ENCODE data around the gene PLCH1. TPM values are rescaled to one million over a fixed set of nuclear protein-coding genes. Genes with fewer than 3 reads are reported as not detected.

The PLCH1 gene
- total and polyA plus RNA-seq, 3 experiments from 2014 or later, result not detected

DNA sequence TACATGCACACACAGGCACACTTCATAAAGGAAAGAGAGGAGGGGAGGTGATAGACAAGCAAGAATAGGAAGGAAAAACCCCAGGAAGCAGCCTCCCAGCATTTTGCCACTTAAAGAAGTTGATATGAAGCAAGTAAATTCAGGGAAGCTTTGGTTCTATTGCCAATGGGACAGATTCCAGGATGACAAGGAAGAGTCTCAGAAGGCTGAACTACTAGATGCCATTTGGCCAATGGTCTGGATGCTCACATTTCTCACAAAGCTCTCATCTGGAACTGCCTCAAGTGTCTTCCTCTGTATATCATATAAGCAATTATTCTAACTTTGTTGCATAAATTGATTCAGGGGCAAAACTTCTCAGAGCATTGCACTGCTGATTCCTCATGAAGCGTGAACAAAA is 372.6 kb downstream of the PLCH1 start:
- H3K9me3 Mint-ChIP-seq, result peaks cover 0 to 7% (median 2%) of the 10 kb centered on the region in 5 donors
- H3K36me3 Mint-ChIP-seq, result no peaks in the 10 kb centered on the region
- H3K4me3 ChIP-seq (ENCODE audit: low read length), result no peak overlapping the region
- no peak overlapping the region for H3K27ac Mint-ChIP-seq
- no peak for DNase-seq
- H3K4me1 ChIP-seq (ENCODE audit: insufficient read depth, low read length), result no peaks in the 10 kb centered on the region
- ChIA-PET CTCF (no interaction called here), POLR2A (no interaction called here)
- H3K27me3 ChIP-seq (ENCODE audit: insufficient read depth, low read length, poor library complexity, severe bottlenecking), result no peaks in the 10 kb centered on the region
- no peak overlapping the region for H3K27ac ChIP-seq (ENCODE audit: low read depth, low read length)
- H3K27me3 Mint-ChIP-seq, result no peaks in the 10 kb centered on the region
- H3K36me3 ChIP-seq (ENCODE audit: insufficient read depth, low read length), result no peaks in the 10 kb centered on the region
- no peaks in the 10 kb centered on the region for H3K9me3 ChIP-seq (ENCODE audit: low read length)
- H3K4me3 Mint-ChIP-seq, result no peak overlapping the region
- H3K4me1 Mint-ChIP-seq, result no peaks in the 10 kb centered on the region

DNA sequence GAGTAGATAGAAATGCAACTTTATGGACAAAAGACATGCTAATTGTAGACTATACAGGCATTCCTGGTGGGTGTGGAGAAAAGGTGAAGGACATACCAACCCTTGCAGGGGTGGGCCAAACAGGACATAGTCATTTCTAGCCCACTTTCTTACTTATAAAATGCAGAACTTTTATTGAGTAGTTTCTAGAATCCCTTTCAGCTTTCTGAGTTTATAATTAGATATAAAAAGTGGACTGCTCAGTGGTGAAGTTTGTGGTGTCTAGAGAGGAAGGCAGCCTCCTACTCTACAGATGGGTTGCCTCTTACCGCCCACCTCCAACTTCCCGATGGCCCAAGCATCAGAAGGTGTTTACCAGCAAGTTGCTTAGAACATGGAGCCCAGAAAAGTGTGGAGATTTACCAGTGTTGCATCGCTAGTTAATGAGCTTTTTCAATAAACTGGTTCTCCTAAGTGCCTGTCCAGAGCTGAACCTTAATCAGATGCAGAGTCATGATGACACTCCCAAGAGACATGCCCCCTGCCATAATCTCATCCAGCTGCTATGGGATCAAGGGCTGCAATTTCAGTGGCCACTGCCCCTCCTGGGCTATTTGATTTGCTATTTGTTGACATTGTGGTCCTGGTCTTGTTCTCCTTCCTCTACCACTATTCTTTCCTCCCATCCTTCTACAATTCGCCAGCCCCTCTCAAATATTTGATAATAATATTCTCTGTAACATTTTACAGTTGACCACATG is 373.9 kb downstream of the PLCH1 start:
- no peaks in the 10 kb centered on the region for H3K27me3 ChIP-seq (ENCODE audit: insufficient read depth, low read length, poor library complexity, severe bottlenecking)
- H3K9me3 Mint-ChIP-seq, result peaks cover 0 to 7% (median 2%) of the 10 kb centered on the region in 5 donors
- H3K4me3 ChIP-seq (ENCODE audit: low read length), result no peak overlapping the region
- ChIA-PET CTCF (no interaction called here), POLR2A (no interaction called here)
- no peaks in the 10 kb centered on the region for H3K4me1 Mint-ChIP-seq
- no peak overlapping the region for H3K27ac ChIP-seq (ENCODE audit: low read depth, low read length)
- DNase-seq, result no peak
- no peaks in the 10 kb centered on the region for H3K4me1 ChIP-seq (ENCODE audit: insufficient read depth, low read length)
- H3K4me3 Mint-ChIP-seq, result no peak overlapping the region
- H3K36me3 Mint-ChIP-seq, result no peaks in the 10 kb centered on the region
- no peaks in the 10 kb centered on the region for H3K36me3 ChIP-seq (ENCODE audit: insufficient read depth, low read length)
- no peaks in the 10 kb centered on the region for H3K9me3 ChIP-seq (ENCODE audit: low read length)
- no peaks in the 10 kb centered on the region for H3K27me3 Mint-ChIP-seq
- H3K27ac Mint-ChIP-seq, result no peak overlapping the region

DNA sequence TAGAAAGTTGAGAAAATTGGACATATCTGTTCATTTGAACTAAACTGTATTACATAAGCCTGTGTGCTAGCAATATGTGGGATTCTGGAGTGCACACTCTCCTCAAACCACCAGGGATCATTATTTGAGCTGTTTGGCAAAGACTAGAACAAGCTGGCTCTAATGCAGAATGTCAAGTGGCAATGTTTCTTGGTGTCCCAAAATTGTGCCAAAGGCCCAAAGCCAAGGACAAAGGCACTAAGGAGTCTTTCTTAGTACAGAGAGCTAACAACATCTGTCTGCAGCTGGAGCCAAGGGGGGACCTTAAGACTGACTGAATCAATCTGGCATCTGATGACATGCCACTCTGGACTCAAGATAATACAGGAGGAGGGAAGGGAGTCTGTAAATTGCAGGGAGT is 374.7 kb downstream of the PLCH1 start:
- Mint-ChIP-seq H3K36me3 (no peaks in the 10 kb centered on the region), H3K4me3 (no peak overlapping the region), H3K27ac (no peak overlapping the region), H3K4me1 (no peaks in the 10 kb centered on the region), H3K9me3 (peaks cover 0 to 9% (median 4%) of the 10 kb centered on the region in 5 donors), H3K27me3 (no peaks in the 10 kb centered on the region)
- ChIA-PET CTCF (no interaction called here), POLR2A (no interaction called here)
- no peak for DNase-seq
- Histone ChIP-seq H3K27ac (ENCODE audit: low read depth, low read length) (no peak overlapping the region), H3K27me3 (ENCODE audit: insufficient read depth, low read length, poor library complexity, severe bottlenecking) (no peaks in the 10 kb centered on the region), H3K4me1 (ENCODE audit: insufficient read depth, low read length) (no peaks in the 10 kb centered on the region), H3K9me3 (ENCODE audit: low read length) (no peaks in the 10 kb centered on the region), H3K4me3 (ENCODE audit: low read length) (no peak overlapping the region), H3K36me3 (ENCODE audit: insufficient read depth, low read length) (no peaks in the 10 kb centered on the region)

DNA sequence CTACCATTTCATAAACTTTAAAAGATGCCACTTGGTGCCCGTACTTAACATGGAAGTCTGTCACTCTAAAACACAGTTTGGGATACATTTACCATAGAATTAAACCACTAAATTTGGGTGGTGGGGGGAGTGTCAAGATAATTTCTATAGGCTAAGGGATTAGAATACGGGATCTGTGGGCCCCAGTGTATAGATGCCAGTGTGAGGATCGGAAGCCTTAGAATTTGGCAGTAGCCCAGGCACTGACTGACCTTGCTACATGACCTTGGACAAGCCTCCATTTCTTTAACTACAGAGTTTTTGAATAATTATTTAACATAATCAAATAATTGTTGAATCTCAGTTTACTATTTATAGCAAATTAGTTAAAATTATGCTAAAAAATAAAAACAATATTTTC is 375.1 kb downstream of the PLCH1 start:
- H3K4me3 Mint-ChIP-seq, result no peak overlapping the region
- H3K4me1 ChIP-seq (ENCODE audit: insufficient read depth, low read length), result no peaks in the 10 kb centered on the region
- H3K27me3 Mint-ChIP-seq, result no peaks in the 10 kb centered on the region
- H3K27ac ChIP-seq (ENCODE audit: low read depth, low read length), result no peak overlapping the region
- no peak overlapping the region for H3K27ac Mint-ChIP-seq
- H3K9me3 Mint-ChIP-seq, result peaks cover 4 to 14% (median 7%) of the 10 kb centered on the region in 5 donors
- POLR2A ChIA-PET, result no interaction called here
- no peaks in the 10 kb centered on the region for H3K36me3 ChIP-seq (ENCODE audit: insufficient read depth, low read length)
- H3K9me3 ChIP-seq (ENCODE audit: low read length), result no peaks in the 10 kb centered on the region
- H3K36me3 Mint-ChIP-seq, result peaks cover 0 to 4% (median 0%) of the 10 kb centered on the region in 3 donors
- no peak for DNase-seq
- H3K27me3 ChIP-seq (ENCODE audit: insufficient read depth, low read length, poor library complexity, severe bottlenecking), result no peaks in the 10 kb centered on the region
- H3K4me3 ChIP-seq (ENCODE audit: low read length), result no peak overlapping the region
- H3K4me1 Mint-ChIP-seq, result no peaks in the 10 kb centered on the region
- CTCF ChIA-PET, result no interaction called here

DNA sequence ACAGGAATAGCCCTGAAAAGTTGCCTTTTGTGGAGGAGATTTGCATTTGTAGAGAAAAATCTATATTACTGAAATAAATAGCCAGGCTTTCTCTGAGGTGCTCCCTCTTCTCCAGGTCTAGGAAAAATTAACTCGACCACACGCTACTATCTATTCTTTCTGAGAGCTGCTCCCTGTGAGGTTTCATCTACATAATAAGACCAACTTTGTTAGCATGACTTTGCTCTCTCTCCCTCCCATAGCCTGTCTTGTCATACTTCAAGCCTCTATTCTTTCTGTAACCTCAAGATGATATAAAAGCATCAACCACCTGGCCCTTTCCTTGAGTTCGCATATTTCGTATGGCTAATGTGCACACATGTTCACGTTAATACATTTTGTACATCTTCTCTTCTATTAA is 375.6 kb downstream of the PLCH1 start:
- ChIA-PET POLR2A (no interaction called here), CTCF (no interaction called here)
- no peak overlapping the region for H3K4me3 ChIP-seq (ENCODE audit: low read length)
- Mint-ChIP-seq H3K9me3 (peaks cover 5 to 17% (median 8%) of the 10 kb centered on the region in 5 donors), H3K36me3 (peaks cover 0 to 4% (median 0%) of the 10 kb centered on the region in 3 donors), H3K27me3 (no peaks in the 10 kb centered on the region), H3K4me1 (no peaks in the 10 kb centered on the region), H3K27ac (no peak overlapping the region), H3K4me3 (no peak overlapping the region)
- no peaks in the 10 kb centered on the region for H3K4me1 ChIP-seq (ENCODE audit: insufficient read depth, low read length)
- no peaks in the 10 kb centered on the region for H3K9me3 ChIP-seq (ENCODE audit: low read length)
- H3K27me3 ChIP-seq (ENCODE audit: insufficient read depth, low read length, poor library complexity, severe bottlenecking), result no peaks in the 10 kb centered on the region
- H3K36me3 ChIP-seq (ENCODE audit: insufficient read depth, low read length), result no peaks in the 10 kb centered on the region
- no peak overlapping the region for H3K27ac ChIP-seq (ENCODE audit: low read depth, low read length)
- no peak for DNase-seq

DNA sequence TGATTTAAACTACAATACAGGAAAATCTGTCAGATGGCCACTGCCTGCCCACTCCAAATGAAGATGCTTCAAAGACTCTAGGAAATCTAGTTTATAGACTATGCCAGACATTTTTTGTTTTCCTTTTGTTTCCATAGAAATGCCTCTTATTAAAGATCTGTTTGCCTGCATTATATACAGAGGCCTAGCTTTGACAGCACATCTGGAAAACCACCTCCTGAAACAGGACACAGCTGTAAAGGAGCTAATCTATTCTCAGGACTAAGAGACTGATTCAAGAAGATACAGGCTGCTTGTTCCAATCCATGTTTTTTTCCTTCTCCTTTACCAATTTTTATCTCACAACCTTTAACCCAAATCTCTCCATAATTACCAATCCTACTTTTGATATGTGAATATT is 376.1 kb downstream of the PLCH1 start:
- no peaks in the 10 kb centered on the region for H3K9me3 ChIP-seq (ENCODE audit: low read length)
- H3K36me3 Mint-ChIP-seq, result peaks cover 0 to 4% (median 0%) of the 10 kb centered on the region in 3 donors
- H3K36me3 ChIP-seq (ENCODE audit: insufficient read depth, low read length), result no peaks in the 10 kb centered on the region
- H3K27ac Mint-ChIP-seq, result no peak overlapping the region
- H3K27me3 ChIP-seq (ENCODE audit: insufficient read depth, low read length, poor library complexity, severe bottlenecking), result no peaks in the 10 kb centered on the region
- no peak for DNase-seq
- H3K27me3 Mint-ChIP-seq, result no peaks in the 10 kb centered on the region
- no peak overlapping the region for H3K27ac ChIP-seq (ENCODE audit: low read depth, low read length)
- H3K4me3 Mint-ChIP-seq, result no peak overlapping the region
- POLR2A ChIA-PET, result no interaction called here
- CTCF ChIA-PET, result no interaction called here
- peaks cover 5 to 20% (median 8%) of the 10 kb centered on the region in 5 donors for H3K9me3 Mint-ChIP-seq
- no peaks in the 10 kb centered on the region for H3K4me1 ChIP-seq (ENCODE audit: insufficient read depth, low read length)
- no peak overlapping the region for H3K4me3 ChIP-seq (ENCODE audit: low read length)
- no peaks in the 10 kb centered on the region for H3K4me1 Mint-ChIP-seq

DNA sequence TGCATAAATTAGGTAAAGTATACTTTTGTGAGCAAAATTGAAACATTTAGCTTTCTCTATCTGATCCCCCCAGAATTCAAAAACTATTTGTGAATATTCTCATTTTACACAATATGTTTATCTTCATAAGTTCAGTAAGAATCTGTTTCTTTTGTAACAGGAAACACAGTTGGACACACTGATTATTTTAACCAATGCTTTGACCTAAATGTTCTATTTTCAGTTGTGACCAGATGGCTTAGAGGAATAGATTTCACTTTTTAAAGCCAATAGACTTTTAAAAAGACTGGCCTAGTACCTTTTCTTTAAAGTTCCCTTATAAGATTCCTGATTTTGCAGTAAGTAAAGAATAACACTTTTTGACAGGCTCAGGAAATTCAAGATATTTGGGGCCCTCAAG is 377.4 kb downstream of the PLCH1 start:
- no peaks in the 10 kb centered on the region for H3K9me3 ChIP-seq (ENCODE audit: low read length)
- no peak for DNase-seq
- no peaks in the 10 kb centered on the region for H3K27me3 ChIP-seq (ENCODE audit: insufficient read depth, low read length, poor library complexity, severe bottlenecking)
- H3K27me3 Mint-ChIP-seq, result no peaks in the 10 kb centered on the region
- H3K9me3 Mint-ChIP-seq, result peaks cover 5 to 20% (median 8%) of the 10 kb centered on the region in 5 donors
- ChIA-PET POLR2A (no interaction called here), CTCF (no interaction called here)
- no peaks in the 10 kb centered on the region for H3K4me1 Mint-ChIP-seq
- no peaks in the 10 kb centered on the region for H3K4me1 ChIP-seq (ENCODE audit: insufficient read depth, low read length)
- H3K36me3 ChIP-seq (ENCODE audit: insufficient read depth, low read length), result no peaks in the 10 kb centered on the region
- H3K27ac ChIP-seq (ENCODE audit: low read depth, low read length), result no peak overlapping the region
- H3K36me3 Mint-ChIP-seq, result peaks cover 0 to 4% (median 0%) of the 10 kb centered on the region in 3 donors
- H3K4me3 Mint-ChIP-seq, result no peak overlapping the region
- H3K27ac Mint-ChIP-seq, result no peak overlapping the region
- H3K4me3 ChIP-seq (ENCODE audit: low read length), result no peak overlapping the region

DNA sequence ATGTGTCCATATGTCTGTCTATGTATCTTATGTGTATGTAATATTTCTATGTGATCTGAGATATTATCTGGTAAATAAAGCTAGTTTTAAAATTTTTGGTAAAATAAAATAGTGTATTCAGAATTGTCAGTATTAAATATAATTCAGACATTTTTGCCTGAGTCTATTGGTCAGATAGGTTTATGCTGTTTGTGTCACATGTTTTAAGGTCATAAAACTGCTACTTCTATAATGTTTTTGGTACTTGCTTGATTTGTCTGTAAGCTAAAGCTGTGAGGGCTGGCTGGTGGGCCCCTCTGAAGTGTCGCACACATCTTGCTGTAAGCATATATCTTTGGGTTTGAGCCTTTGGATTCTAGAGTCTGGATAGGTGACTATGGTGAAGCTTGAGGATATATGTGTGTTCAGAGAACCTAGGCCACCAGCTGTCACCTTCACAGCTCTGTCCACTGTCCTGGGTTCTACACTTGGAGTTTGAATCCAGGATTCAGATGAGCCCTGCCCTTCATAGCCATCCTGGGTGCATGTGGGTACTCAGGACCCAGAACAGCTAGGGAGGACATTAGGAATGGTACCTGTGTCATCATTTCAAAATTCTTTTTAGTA is 379.6 kb downstream of the PLCH1 start:
- Mint-ChIP-seq H3K4me1 (no peaks in the 10 kb centered on the region), H3K4me3 (no peak overlapping the region), H3K27me3 (no peaks in the 10 kb centered on the region), H3K36me3 (peaks cover 0 to 4% (median 0%) of the 10 kb centered on the region in 3 donors), H3K27ac (no peak overlapping the region), H3K9me3 (peaks cover 5 to 20% (median 8%) of the 10 kb centered on the region in 5 donors)
- ChIA-PET CTCF (no interaction called here), POLR2A (no interaction called here)
- no peaks in the 10 kb centered on the region for H3K4me1 ChIP-seq (ENCODE audit: insufficient read depth, low read length)
- H3K27me3 ChIP-seq (ENCODE audit: insufficient read depth, low read length, poor library complexity, severe bottlenecking), result no peaks in the 10 kb centered on the region
- no peaks in the 10 kb centered on the region for H3K9me3 ChIP-seq (ENCODE audit: low read length)
- no peak overlapping the region for H3K27ac ChIP-seq (ENCODE audit: low read depth, low read length)
- H3K36me3 ChIP-seq (ENCODE audit: insufficient read depth, low read length), result no peaks in the 10 kb centered on the region
- DNase-seq, result no peak
- no peak overlapping the region for H3K4me3 ChIP-seq (ENCODE audit: low read length)

All from CD8-positive, alpha-beta memory T cell (primary cell).